GM18858 (cell line): ENCODE data around the gene CDH4.

Experiments
- ATAC-seq: cut with Tn5 transposase; IDR thresholded peaks from one replicate; pipeline ENCODE4 v1.9.1; 2021; ENCODE audit not compliant: unreplicated experiment

The CDH4 gene

DNA sequence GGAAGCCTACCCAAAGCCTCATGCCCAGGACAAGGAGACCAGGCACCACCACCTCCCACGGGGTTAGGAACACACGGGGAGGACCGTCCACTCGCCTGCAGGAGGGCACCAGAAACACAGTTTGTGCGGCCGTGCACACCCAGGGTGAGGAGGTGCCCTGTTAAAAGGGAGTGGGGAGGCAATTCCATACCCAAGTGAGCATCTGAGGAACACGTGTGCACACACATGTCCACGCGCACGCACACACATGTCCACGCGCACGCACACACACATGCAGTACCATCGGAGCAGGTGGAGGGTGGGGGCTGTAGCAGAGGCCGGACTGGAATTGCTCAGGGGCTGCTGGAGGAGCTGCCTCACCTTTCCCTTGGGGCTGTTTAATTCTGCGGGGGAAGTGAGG, 554.3 kb downstream of the CDH4 start:
- ATAC-seq = no peak

DNA sequence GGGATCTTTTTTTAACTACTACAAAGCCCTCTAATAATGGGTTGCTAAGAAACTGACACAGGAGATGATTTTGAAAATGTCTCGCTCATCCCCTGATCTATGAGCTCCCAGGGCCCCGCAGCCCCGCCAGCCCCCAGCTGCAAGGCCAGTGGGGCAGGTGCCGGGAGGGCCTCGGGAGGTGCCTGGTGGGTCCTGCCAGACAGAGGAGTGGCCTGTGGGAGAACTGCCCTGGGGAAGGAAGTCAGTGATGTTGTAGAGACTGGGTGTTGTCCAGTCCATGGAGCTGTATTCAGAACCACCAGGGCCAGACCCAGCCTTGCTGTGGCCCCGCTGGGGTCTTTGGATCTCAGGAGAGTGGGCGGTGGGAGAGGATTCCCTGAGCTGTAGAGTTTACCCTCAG, 554.9 kb downstream of the CDH4 start:
- ATAC-seq = no peak

DNA sequence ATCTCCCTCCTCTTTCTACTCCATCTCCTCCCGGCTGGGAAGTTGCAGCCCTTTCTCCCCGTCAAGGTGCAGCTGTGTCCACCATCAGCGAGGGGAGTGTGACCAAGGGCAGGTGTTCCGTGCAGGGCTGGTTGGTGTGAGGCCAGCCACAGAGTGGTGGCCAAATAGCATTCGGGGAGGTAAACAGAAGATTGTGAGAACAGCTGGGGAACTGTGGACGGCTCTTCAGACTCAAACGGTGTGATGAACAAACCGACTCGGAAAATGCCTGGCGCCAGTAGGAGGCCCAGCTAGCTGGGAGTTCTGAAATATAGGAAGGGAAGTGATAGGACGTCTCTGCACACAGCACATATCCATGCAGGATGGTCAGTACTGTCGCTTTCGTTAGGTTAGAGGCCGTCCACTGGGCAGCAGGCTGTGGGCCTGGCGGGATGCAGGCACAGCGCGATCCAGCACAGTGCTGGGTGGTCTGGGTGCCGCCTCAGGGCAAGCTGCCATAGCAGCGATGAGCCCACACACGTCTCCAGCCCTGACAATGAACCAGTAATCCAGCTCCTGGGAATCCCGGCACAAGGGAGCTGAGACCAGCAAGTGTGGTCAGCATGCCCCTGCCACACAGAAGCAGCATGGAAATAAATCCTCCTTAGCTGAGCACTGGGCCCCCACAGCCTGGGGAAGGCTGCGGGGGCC, 555.6 kb downstream of the CDH4 start:
- no peak for ATAC-seq

DNA sequence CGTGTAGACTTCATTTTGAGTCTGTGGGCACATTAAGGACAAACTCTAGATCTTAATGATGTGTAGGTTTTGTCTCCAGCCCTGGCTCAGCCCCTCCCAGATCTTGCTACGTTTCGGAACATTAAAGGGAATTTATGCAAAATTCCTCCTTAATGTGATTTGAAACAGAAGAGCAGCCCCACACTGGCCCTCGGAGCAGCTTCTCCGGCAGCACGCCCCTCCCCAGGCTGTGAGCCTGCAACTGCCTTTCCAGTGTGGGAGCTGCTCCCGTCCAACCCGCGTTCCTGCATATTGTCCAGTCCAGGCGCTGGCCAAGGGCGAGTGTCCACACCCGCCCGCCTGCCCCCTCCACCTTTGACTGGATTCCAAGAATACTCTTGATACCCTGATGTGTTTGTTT, 556.4 kb downstream of the CDH4 start:
- ATAC-seq = no peak

DNA sequence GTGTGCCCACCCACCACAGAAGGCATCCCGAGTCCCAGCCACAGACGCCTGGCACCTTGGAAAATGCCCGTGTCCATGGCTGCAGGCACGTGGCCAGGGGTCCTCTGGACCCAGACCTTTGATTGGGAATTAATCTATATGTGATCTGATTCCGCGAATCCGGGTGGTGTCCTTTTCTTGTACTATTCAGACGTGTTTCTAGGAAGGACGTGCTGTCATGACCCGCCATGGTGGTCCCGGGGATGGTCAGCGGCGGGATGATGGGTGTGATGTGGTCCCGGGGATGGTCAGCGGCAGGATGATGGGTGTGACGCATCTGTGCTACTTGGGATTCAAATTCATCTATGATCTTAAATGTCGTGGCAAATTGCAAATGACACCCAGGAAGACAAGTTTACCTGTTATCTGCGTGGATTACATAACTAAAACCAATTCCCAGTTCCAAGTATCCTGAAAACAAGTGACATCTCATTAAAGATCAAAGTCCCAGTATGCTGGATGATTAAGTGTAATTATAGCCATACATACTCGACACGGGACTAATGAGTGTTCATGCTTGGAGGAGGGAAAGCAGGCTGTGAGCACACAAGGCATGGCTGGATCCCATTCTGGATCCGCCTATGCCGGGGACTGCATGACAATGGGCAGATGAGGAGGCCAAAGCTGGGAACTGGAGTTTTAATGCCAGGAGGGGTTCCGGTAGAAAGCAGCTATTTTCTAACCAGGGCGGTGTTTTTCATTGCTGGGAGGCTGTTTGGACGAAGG, 557.1 kb downstream of the CDH4 start:
- ATAC-seq = no peak

DNA sequence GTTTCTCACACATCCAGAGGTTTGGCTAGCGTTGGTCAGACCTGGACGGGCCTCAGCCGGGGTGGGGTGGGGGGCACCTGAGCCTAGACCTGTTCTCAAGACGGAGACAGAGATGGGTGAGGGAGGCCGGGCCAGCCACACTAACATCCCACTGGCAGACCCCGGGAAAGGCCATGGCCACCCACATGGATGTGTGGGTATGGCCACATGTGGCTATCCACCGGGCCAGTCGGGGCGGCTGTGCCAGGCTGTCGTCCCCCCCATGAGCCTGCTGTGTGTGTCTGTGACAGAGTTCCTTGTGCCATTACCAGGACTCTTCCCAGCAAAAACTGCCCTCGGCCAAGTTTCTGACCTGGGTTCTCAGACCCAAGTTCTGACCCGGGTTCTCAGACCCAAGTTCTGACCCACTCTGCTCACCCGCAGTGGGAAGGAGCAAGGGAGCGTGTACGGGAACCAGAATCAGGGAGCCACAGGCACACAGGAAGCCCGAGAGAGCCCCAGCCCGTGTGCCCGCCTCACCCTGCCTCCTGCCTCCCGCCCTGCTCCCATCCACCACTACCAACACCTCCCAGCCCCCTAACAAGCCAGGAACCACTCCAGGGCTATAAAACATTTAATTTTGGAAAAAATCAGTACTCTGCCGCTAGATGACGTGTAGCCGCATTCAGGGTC, 558.1 kb downstream of the CDH4 start:
- ATAC-seq = no peak

DNA sequence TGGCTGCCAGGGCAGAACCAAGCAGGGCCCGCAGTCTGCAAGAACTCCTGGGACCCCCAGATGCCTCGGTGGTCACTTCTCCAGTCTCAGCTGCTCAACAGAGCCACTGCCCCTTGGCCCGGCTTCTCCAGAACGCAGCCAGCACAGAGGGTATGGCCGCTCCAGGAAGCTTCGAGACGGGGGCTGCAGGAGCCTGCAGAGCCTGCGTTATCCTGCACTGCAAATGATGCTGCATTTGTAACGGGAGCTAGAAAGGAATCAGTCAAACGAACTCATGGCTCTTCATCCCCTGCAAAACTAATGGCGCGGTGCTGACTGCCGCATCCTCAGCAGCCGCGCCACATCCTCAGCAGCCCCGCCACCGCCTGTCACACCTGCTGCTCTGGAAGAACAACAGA, 558.7 kb downstream of the CDH4 start:
- ATAC-seq = no peak

DNA sequence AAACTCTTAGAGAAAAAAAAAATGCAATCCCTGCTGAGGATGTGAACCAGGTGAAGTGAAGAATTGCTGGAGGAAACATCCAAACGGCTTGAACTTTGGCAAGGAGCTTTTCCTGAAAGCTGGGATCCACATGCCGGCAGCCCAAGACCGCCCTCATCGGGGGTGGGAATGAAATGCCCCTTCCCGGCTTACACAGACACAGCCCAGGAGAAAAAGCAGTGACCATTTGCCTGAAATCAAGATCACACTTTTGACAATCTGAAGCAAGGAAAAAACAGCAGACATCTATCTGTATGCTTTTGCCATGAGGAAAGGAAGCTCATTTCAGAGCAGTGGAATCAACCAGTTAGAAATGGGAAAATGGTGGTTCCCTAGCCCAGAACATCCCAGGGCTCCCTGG, 559.1 kb downstream of the CDH4 start:
- no peak for ATAC-seq

DNA sequence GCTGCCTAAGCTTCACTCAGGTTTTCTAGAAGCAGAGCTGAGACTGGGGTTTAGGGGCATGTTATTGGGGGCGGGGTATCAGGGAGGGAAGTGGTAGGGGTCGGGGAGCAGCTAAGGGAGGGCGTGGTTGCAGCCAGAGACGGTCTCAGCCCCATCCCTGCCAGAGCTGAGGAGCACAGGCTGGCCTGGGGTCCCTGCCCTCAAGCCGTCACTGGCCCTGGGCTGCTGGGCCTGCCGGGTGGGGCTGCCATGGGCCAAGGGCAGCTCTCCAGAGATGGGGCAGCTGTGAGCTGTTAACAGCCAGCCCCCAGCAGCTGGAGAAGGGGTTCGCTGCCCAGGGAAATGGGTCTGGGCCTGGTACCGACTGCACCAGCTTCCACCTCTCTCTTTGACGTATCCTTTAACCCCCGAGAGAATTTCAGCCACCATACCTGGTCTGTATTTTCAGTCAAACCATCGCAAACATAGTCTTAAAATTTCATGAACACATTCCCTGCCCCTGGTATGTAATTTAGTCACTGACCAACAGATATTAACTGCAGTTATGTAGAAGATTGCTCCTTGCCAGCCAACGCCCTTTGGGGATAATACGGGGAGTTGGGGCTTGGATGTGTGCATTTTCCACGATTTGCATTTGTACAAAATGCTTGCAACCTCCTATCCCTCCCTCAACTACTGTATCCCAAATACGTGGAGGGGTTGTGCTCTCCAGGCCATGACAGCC, 560.2 kb downstream of the CDH4 start:
- no peak for ATAC-seq

DNA sequence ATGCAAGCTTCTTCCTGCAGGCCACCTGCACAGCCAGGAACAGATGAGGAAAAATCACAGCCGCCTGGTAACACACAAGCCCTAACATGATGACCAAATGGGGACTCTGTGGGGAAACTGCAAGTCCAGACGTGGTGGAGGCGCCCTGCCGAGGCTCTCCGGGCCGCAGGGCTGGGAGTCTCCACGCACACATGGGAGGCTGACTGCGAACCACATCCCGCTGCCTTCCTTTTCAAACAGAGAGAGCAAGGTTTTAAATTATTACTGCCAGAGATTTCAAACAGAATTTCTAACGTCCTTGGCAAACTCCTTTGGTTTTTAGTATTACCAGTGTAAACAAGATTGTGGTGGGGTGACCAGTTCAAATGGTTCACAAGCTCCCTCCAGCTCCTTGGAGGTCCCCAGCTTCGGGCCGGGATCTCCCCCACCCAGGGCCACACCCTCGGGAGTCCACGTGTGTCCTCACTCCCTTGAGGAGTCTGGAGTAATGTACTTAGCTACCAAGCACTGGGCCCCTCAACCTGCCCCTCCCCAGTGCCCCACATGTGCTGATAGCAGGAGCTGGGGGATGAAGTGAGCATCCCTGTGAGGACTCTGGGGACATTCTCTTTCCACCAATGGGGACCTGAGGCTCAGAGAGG, 560.9 kb downstream of the CDH4 start:
- ATAC-seq = no peak

DNA sequence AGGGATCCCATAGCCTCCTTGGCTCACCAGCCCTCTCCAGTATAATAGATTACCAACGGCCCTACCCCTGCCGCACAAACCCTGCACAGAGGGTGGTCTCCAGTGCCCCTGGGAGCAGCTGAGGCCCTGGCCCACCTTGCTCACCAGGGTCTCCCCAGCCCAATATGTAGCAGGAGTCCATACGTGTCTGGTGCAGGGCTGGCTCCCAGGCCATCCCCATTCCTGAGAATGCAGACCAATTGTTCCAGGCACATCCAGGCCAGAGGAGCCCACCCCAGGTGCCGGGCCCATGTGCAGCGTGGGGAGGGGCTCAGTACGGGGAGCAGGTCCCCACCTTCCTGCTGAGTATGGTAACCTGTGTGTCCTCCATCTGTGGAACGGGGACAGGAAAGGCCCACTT, 561.7 kb downstream of the CDH4 start:
- ATAC-seq = no peak

DNA sequence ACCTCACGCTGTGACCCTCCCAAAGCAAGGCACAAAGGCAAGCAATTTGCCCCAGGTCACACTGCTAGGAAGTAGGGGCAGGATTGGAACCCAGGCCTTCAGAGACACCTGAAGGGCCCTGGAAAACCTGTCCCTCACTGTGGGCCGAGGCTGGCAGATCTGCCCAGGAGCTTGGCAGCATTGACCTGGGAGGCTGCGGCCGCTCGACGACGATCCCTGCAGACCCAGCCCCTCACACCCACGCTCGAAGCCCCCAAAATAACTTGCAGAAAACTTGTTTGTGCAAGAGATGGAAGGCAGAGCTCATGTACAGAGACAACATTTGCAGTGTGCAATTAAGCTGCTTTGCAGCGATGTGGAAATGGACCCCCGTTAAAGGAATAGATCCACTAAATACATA, 562.2 kb downstream of the CDH4 start:
- ATAC-seq = no peak

DNA sequence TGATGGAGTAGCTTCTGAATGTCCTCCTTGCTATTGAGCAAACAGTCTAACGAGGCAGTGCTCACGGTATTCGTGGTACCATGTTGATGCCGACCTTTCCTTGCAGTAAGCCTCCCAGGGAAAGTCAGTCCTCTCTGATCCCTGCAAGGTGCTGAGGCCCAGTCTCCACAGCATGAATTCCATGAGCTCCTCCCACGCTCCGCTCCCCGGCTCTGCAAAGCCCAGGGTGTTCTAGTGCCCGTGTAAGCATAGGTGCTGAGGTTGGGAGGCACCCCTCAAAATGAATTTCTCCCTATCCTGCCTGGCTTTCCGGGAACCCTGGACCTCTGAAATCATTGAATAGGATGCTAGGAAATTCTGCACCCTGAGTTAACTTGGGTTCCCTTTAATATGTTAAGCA, 562.7 kb downstream of the CDH4 start:
- ATAC-seq = no peak

DNA sequence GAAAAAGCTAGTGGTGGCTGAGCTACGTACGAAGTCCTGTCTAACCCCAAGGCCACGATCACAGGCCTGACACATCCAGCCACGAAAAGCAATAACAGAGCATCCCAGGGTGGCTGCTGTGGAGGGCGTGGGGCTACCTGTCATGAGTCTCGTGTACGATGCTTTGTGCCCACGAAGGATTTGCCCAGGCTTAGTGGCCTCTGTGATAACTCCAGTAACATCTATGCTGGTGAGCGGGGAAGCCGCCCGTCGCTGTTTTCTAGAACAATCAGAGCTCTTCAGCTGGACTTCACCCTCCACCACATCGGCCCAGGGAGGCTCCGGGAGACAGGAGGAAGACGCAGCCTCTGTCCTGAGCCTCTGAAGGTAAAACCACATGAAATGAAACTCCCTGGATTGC, 563.1 kb downstream of the CDH4 start:
- ATAC-seq = no peak

DNA sequence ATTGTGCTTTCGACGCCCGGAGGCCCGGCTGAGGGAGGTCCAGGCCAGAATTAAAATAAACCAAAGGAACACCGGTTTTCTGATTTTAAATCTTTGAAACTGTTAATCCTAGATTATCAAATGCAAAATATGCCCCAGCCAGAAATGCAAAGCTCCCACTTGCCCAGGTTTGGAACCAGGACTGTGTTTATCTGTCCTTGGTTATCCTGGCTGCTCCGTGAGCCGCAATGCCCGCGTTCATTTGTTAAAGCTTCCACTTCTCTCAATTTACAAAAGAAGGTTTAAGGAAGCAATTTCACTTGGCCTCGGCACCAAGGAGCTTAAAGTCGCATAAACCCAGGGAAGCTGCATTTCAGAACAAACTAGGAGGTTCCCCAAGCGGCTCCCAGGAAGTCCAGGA, 563.6 kb downstream of the CDH4 start:
- ATAC-seq = no peak

DNA sequence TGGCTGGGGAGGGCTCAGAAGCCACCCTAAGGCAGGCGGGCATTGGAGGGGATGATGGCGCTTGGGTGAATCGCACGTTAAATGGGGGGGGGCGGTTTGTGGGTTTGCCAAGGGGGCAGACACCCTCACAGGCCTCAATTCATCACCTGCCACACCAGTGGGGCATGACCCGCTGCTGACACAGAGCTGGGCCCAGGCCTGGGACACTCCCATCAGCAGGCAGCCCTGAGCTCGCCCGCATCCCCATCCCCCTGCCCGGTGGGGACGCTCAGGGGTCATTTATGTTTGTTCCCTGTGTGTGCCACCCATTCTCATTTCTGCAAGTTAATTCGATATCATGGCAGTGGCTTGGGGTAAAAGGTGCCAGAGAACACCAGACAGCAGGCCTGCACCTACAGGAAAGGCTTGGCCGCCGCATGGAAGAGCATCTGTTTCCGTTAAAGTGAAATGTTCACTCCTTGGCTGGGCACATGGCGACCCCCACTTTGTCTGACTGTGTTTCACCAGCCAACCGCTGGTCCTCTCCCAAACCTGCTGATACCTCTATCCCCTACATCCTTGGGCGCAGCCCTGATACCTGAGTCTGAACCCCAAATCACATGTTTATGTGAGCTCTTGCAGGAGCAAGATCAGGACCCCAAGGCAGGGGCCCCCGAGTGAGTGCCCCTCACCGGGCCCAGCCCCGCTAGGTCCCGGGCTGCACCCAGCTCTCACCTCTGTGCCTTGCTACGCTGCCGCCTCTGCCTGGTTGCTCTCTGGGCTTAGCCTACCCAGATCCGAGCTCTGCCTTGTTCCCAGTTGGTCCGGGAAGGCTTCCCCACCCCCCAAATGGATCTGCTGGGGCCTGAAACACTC, 564.8 kb downstream of the CDH4 start:
- no peak for ATAC-seq

DNA sequence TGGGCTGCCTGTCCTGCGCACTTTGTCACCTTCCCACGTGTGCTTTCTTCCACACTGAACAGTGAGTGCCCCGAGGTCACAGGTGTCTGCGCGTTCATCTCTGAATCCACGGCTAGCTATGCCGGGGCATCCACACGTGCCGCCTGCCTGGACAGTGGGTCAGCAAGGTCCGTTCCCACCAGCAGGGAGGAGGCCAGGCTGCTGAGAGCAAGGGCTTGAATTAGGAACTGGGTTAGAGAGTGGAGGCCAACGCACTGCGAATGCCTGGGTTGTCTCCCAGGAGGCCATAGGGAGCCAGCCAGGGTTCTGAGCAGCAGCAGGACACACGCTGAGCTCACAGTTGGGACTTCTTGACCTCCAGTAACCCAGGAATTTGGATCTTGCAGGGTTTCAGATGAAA, 565.5 kb downstream of the CDH4 start:
- no peak for ATAC-seq

DNA sequence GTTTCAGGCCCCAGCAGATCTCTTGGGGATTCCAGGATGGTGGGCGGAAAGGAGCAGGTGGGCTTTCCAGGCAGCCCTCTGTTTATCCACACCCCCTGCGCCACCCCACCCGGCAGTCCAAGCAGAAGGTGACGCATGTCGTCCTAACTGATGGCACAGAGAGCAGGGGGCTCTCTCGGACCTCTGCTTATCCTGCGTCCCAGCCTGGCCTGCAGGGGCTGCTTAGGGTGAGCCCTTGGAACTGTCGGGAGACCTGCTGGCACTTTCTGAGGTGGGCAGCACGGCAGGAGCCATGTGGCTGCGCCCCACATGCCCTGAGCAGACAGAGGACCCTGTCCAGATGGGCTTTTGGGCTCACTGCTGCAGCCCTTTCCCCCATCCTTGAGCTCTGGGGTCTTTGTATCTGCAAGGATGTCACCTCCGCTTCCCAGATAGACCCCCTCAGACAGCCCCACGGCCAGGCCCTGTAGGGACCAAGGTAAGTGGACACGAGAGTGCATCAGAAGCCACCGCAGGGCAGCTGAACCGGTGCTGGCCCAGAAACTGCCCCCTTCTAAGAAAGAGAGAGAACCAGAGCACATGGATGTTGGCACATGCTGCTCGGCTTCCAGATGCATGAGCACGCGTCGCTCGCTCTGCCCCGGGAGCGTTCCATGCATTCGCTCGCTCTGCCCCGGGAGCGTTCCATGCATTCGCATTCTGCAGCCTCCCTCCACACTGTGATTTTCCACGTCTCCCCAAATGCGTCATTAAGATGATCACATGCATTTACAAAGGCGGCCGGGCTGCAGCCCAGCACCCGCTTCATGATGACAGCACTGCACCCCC, 566.9 kb downstream of the CDH4 start:
- ATAC-seq = no peak

DNA sequence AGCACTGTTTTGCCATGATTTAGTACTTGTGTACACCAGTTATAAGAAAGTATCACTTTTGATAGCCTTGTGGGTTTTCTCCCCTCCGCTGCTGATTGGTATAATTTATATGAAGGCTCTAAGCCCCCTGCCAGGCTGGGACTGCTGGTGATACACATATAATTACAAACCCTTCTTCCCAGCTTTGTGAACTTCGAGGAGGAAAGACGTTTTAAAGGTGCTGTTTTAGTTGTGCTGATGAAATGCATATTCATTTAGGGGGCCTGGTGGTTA, 567.4 kb downstream of the CDH4 start:
- no peak for ATAC-seq
